Measurements from ENCODE around the gene ZDHHC8.

Gene ZDHHC8

GRCh38 chr22:20107471-20107901 is 24.1 kb upstream of the ZDHHC8 start:
- no peak overlapping the region for H3K4me2 ChIP-seq (ENCODE audit: low read length)
- H3K27me3 ChIP-seq (ENCODE audit: insufficient read depth, low read length): no peaks in the 10 kb centered on the region
- H3F3A ChIP-seq (ENCODE audit: insufficient read depth, low read length): peaks cover 6% of the 10 kb centered on the region; the same call in 1 of the 2 replicates
- H3K27ac ChIP-seq (ENCODE audit: low read depth, low read length, poor library complexity, severe bottlenecking): no peak overlapping the region
- H3K36me3 ChIP-seq (ENCODE audit: insufficient read depth, low read length): peaks cover 86% of the 10 kb centered on the region
- H4K20me1 ChIP-seq (ENCODE audit: insufficient read depth, low read length): no peaks in the 10 kb centered on the region
- peaks cover 14% of the 10 kb centered on the region for H3K4me1 ChIP-seq (ENCODE audit: insufficient read depth, low read length, severe bottlenecking)
- no peaks in the 10 kb centered on the region for H3K9me2 ChIP-seq (ENCODE audit: low read depth, low read length)
- no peak for TF ChIP-seq CTCF (IDR thresholded peaks at IDR 0.05; ENCODE audit: low read length)
- H3K4me3 ChIP-seq (ENCODE audit: low read depth, low read length, poor library complexity, severe bottlenecking): no peak overlapping the region
- no peak overlapping the region for H2AFZ ChIP-seq (ENCODE audit: low read length)
- no peak overlapping the region for H3K9ac ChIP-seq (ENCODE audit: low read length)
- no peaks in the 10 kb centered on the region for H3K79me2 ChIP-seq (ENCODE audit: insufficient read depth, low read length)
- H3K9me3 ChIP-seq (ENCODE audit: low read length): no peaks in the 10 kb centered on the region

GRCh38 chr22:20107951-20108756 is 23.4 kb upstream of the ZDHHC8 start:
- Histone ChIP-seq H3K79me2 (ENCODE audit: insufficient read depth, low read length) (no peaks in the 10 kb centered on the region), H3K9me2 (ENCODE audit: low read depth, low read length) (no peaks in the 10 kb centered on the region), H3K27ac (ENCODE audit: low read depth, low read length, poor library complexity, severe bottlenecking) (no peak overlapping the region), H2AFZ (ENCODE audit: low read length) (no peak overlapping the region), H3K36me3 (ENCODE audit: insufficient read depth, low read length) (peaks cover 87% of the 10 kb centered on the region), H3K4me1 (ENCODE audit: insufficient read depth, low read length, severe bottlenecking) (peaks cover 14% of the 10 kb centered on the region), H4K20me1 (ENCODE audit: insufficient read depth, low read length) (no peaks in the 10 kb centered on the region), H3K4me3 (ENCODE audit: low read depth, low read length, poor library complexity, severe bottlenecking) (no peak overlapping the region), H3F3A (ENCODE audit: insufficient read depth, low read length) (peaks cover 6% of the 10 kb centered on the region; the same call in 1 of the 2 replicates), H3K9ac (ENCODE audit: low read length) (no peak overlapping the region), H3K27me3 (ENCODE audit: insufficient read depth, low read length) (no peaks in the 10 kb centered on the region), H3K9me3 (ENCODE audit: low read length) (no peaks in the 10 kb centered on the region), H3K4me2 (ENCODE audit: low read length) (no peak overlapping the region)
- TF ChIP-seq CTCF (IDR thresholded peaks at IDR 0.05; ENCODE audit: low read length) (no peak), EZH2 (IDR thresholded peaks at IDR 0.05; ENCODE audit: borderline replicate concordance, low read length) (no peak)

- Histone ChIP-seq H3K27ac (ENCODE audit: low read depth, low read length, poor library complexity, severe bottlenecking) (no peak overlapping the region), H4K20me1 (ENCODE audit: insufficient read depth, low read length) (no peaks in the 10 kb centered on the region), H3K9me3 (ENCODE audit: low read length) (no peaks in the 10 kb centered on the region), H3K9me2 (ENCODE audit: low read depth, low read length) (no peaks in the 10 kb centered on the region), H2AFZ (ENCODE audit: low read length) (no peak overlapping the region), H3K79me2 (ENCODE audit: insufficient read depth, low read length) (no peaks in the 10 kb centered on the region), H3K27me3 (ENCODE audit: insufficient read depth, low read length) (no peaks in the 10 kb centered on the region), H3K4me3 (ENCODE audit: low read depth, low read length, poor library complexity, severe bottlenecking) (no peak overlapping the region), H3K36me3 (ENCODE audit: insufficient read depth, low read length) (peaks cover 87% of the 10 kb centered on the region), H3K4me2 (ENCODE audit: low read length) (no peak overlapping the region), H3K4me1 (ENCODE audit: insufficient read depth, low read length, severe bottlenecking) (peaks cover 14% of the 10 kb centered on the region), H3F3A (ENCODE audit: insufficient read depth, low read length) (peaks cover 6% of the 10 kb centered on the region; the same call in 1 of the 2 replicates), H3K9ac (ENCODE audit: low read length) (no peak overlapping the region)
- no peak for TF ChIP-seq CTCF (IDR thresholded peaks at IDR 0.05; ENCODE audit: low read length)
- no peak for TF ChIP-seq EZH2 (IDR thresholded peaks at IDR 0.05; ENCODE audit: borderline replicate concordance, low read length)
These were observed 22.8 kb upstream of the ZDHHC8 start for GRCh38 chr22:20108757-20109230.
